ENCODE measurements around the gene PTPRJ.

GRCh38 chr11:48014917-48015316, 34.6 kb downstream of the PTPRJ start:
- TF ChIP-seq POLR2A (IDR thresholded peaks at IDR 0.05) (no peak), CTCF (IDR thresholded peaks at IDR 0.05 in 8 of 11, conservative IDR thresholded peaks at IDR 0.05 in 3 of 11) (no peak), POLR2AphosphoS5 (IDR thresholded peaks at IDR 0.05) (no peak)
